ENCODE measurements around the gene DIAPH2. TPM values are rescaled to one million over a fixed set of nuclear protein-coding genes. Genes with fewer than 3 reads are reported as not detected.

Gene DIAPH2
- total and polyA plus RNA-seq, 9 of the 15 experiments (the other 6 are each of a cell fraction or from before 2014, with no cell fraction given) = 0.01 to 0.18 (median 0.07) TPM; not detected in 1

DNA sequence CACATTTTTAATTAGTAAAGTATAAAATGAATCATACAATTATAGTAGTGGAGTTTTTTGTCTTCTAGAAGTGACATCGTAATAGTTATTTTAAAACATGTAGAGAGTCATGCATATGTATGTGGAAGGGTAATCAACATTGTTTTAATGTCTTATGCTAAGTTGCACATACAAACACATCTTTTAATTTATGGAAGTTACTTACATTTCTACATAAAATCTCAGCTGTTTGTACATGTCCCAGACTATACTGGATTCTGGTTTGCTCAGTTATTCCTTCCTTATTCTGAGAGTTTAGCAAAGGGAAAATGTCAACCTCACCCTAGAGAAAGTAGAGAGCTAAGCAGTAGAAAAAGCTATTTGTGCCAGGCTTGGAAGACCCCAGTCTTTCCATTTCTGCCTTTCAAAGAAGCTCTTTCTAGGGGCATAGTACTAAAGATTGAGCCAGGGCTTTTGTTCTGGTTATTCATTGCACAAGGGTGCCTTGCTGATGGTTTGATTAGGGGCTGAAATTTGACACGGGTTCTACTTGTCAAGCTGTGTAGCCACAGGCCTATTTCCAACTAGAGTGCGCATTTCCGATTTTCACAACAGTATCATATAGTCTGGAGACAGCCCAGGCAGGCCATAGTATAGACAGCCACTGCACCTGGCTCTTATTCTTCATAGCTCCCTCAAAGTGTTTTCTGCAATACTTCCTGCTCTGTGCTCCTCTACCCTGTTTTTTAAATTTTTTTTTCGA is 305.4 kb downstream of the DIAPH2 start:
- TF ChIP-seq ZNF717 (CRISPR knock-in tag; IDR thresholded peaks at IDR 0.05) (no peak), PTRF (tag; IDR thresholded peaks at IDR 0.05) (no peak), FOXM1 (IDR thresholded peaks at IDR 0.05; ENCODE audit: low read depth) (no peak), FOXM1 (CRISPR knock-in tag; IDR thresholded peaks at IDR 0.05; ENCODE audit: low read depth) (no peak), MITF (IDR thresholded peaks at IDR 0.05) (no peak), MYNN (IDR thresholded peaks at IDR 0.05) (no peak), MYNN (CRISPR knock-in tag; IDR thresholded peaks at IDR 0.05) (no peak), POLR2G (IDR thresholded peaks at IDR 0.05; ENCODE audit: low read depth, low read length) (no peak), ZNF584 (CRISPR knock-in tag; IDR thresholded peaks at IDR 0.05; ENCODE audit: low read depth) (no peak), RAD21 (CRISPR knock-in tag; conservative IDR thresholded peaks at IDR 0.05 in 1 of 2, IDR thresholded peaks at IDR 0.05 in 1 of 2) (no peak), FOXA1 (IDR thresholded peaks at IDR 0.05; ENCODE audit: borderline replicate concordance) (no peak), HNRNPH1 (optimal IDR thresholded peaks at IDR 0.05; ENCODE audit: low read depth, low read length) (no peak), HMGXB4 (CRISPR knock-in tag; IDR thresholded peaks at IDR 0.05) (no peak), ILK (tag; IDR thresholded peaks at IDR 0.05; ENCODE audit: borderline replicate concordance, low read depth) (no peak), POLR2AphosphoS2 (IDR thresholded peaks at IDR 0.05; ENCODE audit: low read length) (no peak)
- TF ChIP-seq, protein P1, sequence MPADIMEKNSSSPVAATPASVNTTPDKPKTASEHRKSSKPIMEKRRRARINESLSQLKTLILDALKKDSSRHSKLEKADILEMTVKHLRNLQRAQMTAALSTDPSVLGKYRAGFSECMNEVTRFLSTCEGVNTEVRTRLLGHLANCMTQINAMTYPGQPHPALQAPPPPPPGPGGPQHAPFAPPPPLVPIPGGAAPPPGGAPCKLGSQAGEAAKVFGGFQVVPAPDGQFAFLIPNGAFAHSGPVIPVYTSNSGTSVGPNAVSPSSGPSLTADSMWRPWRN (IDR thresholded peaks at IDR 0.05; ENCODE audit: low read depth) = no peak
- TF ChIP-seq, protein P2, sequence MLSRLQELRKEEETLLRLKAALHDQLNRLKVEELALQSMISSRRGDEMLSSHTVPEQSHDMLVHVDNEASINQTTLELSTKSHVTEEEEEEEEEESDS (CRISPR knock-in tag; IDR thresholded peaks at IDR 0.05) = no peak
- TF ChIP-seq, protein P3, sequence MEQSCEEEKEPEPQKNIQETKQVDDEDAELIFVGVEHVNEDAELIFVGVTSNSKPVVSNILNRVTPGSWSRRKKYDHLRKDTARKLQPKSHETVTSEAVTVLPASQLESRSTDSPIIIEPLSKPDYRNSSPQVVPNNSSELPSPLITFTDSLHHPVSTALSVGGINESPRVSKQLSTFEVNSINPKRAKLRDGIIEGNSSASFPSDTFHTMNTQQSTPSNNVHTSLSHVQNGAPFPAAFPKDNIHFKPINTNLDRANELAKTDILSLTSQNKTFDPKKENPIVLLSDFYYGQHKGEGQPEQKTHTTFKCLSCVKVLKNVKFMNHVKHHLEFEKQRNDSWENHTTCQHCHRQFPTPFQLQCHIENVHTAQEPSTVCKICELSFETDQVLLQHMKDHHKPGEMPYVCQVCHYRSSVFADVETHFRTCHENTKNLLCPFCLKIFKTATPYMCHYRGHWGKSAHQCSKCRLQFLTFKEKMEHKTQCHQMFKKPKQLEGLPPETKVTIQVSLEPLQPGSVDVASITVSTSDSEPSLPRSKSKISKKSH (CRISPR knock-in tag; IDR thresholded peaks at IDR 0.05) = no peak
- Histone ChIP-seq H3K4me2 (ENCODE audit: insufficient read depth, low read length) (no peak overlapping the region), H3K27ac (ENCODE audit: extremely low read depth, low read depth, low read length) (no peak overlapping the region), H3K4me3 (no peak overlapping the region), H3K9ac (ENCODE audit: insufficient read depth in 1 of 2, low read depth in 2 of 2, low read length in 2 of 2) (no peak overlapping the region), H2AFZ (ENCODE audit: low read depth, low read length) (no peak overlapping the region), H3K9me1 (ENCODE audit: control insufficient read depth, insufficient read depth, low read length) (no peaks in the 10 kb centered on the region), H3K27me3 (ENCODE audit: control insufficient read depth in 2 of 2, insufficient read depth in 2 of 2, low read length in 2 of 2) (no peaks in the 10 kb centered on the region), H4K20me1 (replicated peaks; ENCODE audit: control insufficient read depth, insufficient read depth, low read length) (no peaks in the 10 kb centered on the region), H3K4me1 (replicated peaks in 1 of 2; ENCODE audit: control insufficient read depth in 2 of 2, insufficient read depth in 2 of 2, low read length in 2 of 2) (no peaks in the 10 kb centered on the region), H3K36me3 (ENCODE audit: control insufficient read depth, insufficient read depth, low read length) (no peaks in the 10 kb centered on the region), H3K9me3 (replicated peaks; ENCODE audit: control insufficient read depth, insufficient read depth, low read depth, low read length) (no peaks in the 10 kb centered on the region), H3K79me2 (ENCODE audit: control insufficient read depth, insufficient read depth, low read length) (no peaks in the 10 kb centered on the region)
- ATAC-seq = no peak
- intact Hi-C loops (cut with micrococcal nuclease) (no loop called here), in situ Hi-C loops (cut with MboI) (no loop called here)
- POLR2A ChIA-PET = interaction anchor here (0.6 kb wide), 1 partner anchor 1794 kb away, joined by 5 read pairs; no protein-coding TSS in a partner anchor
- BruUV-seq (replicated peaks) = no TSS peak
- no peak for DNase-seq (ENCODE audit: extremely low read depth in 1 of 4, low spot score in 3 of 4)
- CTCF ChIA-PET (ENCODE audit: low intra/inter-chr PET ratio) = no interaction called here
- 10% methylated on average over 5 of the region's 5 CpGs for WGBS (ENCODE audit: insufficient coverage, low coverage, missing lambda C conversion rate)
- no peak for FAIRE-seq
